ENCODE results near the gene ALPL.
"Not testable (repeated sequence)": the region's sequence is repeated elsewhere in the genome, so short reads cannot be mapped to it uniquely, and the experiment has no call there.

ALPL gene

GRCh38 chr1:21547876-21548275 lies 38.7 kb downstream of the ALPL start:
- H3K4me3 ChIP-seq (ENCODE audit: low read length) = no peak overlapping the region
- no peak for DNase-seq (ENCODE audit: low read depth, low spot score)

- no peak for DNase-seq (ENCODE audit: low read depth, low spot score)
- H3K4me3 ChIP-seq (ENCODE audit: low read length) = no peak overlapping the region
These were observed 40.9 kb downstream of the ALPL start for GRCh38 chr1:21550097-21550496.

GRCh38 chr1:21550866-21551475 lies 41.7 kb downstream of the ALPL start:
- DNase-seq (ENCODE audit: low read depth, low spot score) = no peak

GRCh38 chr1:21552715-21553114 lies 43.5 kb downstream of the ALPL start:
- no peak overlapping the region for H3K4me3 ChIP-seq (ENCODE audit: low read length)
- DNase-seq (ENCODE audit: low read depth, low spot score) = peak; percentile 15

More at GRCh38 chr1:21550866-21551475, 41.7 kb downstream of the ALPL start:
- H3K4me3 ChIP-seq (ENCODE audit: low read length) = no peak overlapping the region

- no peak overlapping the region for H3K4me3 ChIP-seq (ENCODE audit: low read length)
- DNase-seq (ENCODE audit: low read depth, low spot score) = no peak
These were observed 44.1 kb downstream of the ALPL start for GRCh38 chr1:21553116-21553926.

GRCh38 chr1:21559788-21560567 lies 50.8 kb downstream of the ALPL start:
- no peak overlapping the region for H3K4me3 ChIP-seq (ENCODE audit: low read length)
- DNase-seq (ENCODE audit: low read depth, low spot score) = no peak

DNA sequence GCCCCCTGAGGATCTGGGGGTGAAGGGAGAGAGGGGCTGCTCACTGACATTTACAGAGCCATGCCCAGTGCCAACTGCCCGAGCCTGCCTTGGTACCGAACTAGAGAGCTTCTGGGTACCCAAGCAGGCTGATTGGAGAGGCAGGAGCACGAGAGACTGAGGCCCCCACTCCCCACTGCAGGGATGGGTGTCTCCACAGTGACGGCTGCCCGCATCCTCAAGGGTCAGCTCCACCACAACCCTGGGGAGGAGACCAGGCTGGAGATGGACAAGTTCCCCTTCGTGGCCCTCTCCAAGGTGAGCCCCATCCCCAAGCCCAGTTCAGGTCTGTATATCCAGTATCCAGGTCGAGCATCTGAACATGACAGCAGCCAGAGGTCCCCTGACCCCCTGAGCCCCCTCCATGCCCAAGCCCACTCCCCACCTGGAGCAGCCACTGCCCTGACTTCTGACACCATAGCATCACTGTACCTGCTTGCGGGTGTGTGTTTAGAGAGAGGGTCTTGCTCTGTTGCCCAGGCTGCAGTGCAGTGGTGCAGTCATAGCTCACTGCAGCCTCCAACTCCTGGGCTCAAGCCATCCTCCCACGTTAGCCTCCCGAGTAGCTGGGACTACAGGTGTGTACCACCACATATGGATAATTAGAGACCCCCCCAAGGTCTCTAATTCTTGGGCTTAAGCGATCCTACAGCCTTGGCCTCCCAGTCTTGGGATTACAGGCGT lies 51.9 kb downstream of the ALPL start:
- H3K4me3 ChIP-seq (ENCODE audit: low read length) = no peak overlapping the region
- no peak for DNase-seq (ENCODE audit: low read depth, low spot score)

DNA sequence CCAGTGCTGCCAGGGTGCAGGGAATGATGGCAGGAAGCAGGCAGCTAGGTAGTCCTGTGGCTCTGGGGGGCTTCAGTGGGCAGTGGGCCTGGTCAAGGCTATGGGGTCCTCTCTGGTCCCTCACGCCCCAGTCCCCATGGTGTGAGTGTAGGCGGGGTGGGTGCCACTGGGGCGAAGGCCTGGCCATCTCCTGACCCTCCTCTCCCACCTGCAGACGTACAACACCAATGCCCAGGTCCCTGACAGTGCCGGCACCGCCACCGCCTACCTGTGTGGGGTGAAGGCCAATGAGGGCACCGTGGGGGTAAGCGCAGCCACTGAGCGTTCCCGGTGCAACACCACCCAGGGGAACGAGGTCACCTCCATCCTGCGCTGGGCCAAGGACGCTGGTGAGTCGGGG lies 53.7 kb downstream of the ALPL start:
- H3K4me3 ChIP-seq (ENCODE audit: low read length) = no peak overlapping the region
- no peak for DNase-seq (ENCODE audit: low read depth, low spot score)

GRCh38 chr1:21563971-21564370 lies 54.7 kb downstream of the ALPL start:
- no peak overlapping the region for H3K4me3 ChIP-seq (ENCODE audit: low read length)
- no peak for DNase-seq (ENCODE audit: low read depth, low spot score)

DNA sequence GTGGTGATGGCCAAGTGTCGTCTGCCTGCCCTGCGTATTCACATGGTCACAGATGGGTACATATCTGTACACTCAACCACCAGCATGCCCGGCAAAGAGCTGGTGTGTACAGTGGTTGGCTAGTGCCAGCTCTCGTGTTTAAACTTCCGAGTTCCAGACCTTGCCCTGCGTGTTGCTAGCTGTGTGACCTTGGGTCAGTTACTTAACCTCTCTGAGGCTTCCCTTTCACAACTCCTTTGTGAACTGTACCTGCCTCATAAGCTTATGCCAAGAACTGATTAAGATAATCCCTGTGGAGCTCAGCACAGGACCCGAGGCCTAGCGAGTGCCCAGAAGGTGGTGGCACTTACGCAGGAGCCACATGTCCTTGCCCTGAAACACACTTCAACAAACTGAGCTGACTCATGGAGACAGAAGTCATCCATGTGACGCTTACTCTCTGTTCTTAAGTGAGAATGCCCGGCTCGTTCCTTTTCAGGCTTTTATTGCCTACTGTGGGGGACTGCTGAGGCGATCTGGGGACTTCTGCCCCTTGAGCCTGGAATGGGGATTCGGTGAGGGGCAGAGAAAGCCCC lies 55.4 kb downstream of the ALPL start:
- no peak overlapping the region for H3K4me3 ChIP-seq (ENCODE audit: low read length)
- no peak for DNase-seq (ENCODE audit: low read depth, low spot score)

- H3K4me3 ChIP-seq (ENCODE audit: low read length) = no peak overlapping the region
- DNase-seq (ENCODE audit: low read depth, low spot score) = no peak
These were observed 56.1 kb downstream of the ALPL start for GRCh38 chr1:21565285-21565684.

GRCh38 chr1:21566361-21566760 lies 57.1 kb downstream of the ALPL start:
- DNase-seq (ENCODE audit: low read depth, low spot score); H3K4me3 ChIP-seq (ENCODE audit: low read length): not testable (repeated sequence)

DNA sequence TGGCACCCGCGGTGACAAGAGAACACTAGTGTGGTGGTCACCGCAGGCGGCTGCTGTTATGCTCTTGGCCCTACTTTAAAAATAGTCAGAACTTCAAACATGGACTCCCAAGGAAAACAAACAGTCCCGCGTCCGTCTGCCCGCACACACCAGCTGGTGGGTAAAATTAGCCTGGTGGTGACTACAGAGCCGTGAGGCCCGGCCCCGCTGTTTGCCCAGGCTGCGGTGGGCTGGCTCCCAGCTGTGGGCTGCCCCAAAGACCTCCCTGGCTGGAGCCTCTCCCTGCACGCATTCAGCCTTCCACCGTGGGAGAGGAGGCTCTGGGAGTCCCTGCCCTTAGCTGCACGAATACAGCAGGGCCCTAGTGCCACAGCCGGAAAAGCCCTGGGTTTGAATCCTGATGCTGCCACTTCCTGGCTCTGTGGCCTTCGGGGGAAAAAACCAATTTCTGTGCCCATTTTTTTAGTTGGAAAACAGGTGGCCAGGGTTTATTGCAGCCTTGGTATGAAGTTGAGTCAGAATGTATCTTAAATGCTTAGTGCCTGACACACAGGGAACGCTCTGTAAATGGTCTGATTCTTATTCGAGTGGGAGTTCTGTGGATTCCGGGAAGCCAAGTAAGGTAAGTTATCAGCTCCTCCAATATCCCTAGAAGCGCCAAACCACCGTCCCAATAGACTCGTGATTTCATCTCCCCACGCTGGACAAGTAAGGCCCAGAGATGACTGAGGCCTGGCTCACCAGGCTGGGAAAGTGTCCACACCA lies 58.2 kb downstream of the ALPL start:
- H3K4me3 ChIP-seq (ENCODE audit: low read length) = no peak overlapping the region
- no peak for DNase-seq (ENCODE audit: low read depth, low spot score)

- H3K4me3 ChIP-seq (ENCODE audit: low read length) = no peak overlapping the region
- DNase-seq (ENCODE audit: low read depth, low spot score) = no peak
These were observed 59.0 kb downstream of the ALPL start for GRCh38 chr1:21568006-21568746.

DNA sequence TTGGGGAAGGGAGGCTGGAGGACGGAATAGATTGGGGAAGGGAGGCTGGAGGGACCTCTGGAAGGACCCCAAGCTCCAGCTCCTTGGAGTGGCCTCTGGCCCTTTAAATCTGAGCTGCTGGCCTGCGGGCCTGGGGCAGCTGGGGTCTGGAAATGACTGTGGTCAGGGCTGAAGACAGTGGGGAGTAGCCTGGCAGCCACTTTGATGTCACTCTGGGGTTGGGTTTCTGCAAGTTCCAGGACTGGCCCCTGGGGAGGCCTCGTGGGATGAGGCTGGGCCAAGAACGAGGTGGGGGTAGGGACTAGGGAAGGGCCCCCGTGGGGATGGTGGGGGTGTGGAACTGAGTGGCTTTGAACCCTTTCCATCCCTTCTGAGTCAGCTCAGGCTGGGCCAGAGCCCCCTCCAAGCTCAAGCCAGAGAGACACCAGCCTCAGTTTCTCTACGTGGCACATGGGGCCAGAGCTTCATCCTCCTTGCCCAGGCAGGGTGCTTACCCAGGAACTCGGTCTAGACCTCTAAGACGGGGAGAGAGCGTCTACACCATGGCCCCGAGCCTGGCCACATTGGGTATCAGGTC lies 59.7 kb downstream of the ALPL start:
- H3K4me3 ChIP-seq (ENCODE audit: low read length) = no peak overlapping the region
- no peak for DNase-seq (ENCODE audit: low read depth, low spot score)

DNA sequence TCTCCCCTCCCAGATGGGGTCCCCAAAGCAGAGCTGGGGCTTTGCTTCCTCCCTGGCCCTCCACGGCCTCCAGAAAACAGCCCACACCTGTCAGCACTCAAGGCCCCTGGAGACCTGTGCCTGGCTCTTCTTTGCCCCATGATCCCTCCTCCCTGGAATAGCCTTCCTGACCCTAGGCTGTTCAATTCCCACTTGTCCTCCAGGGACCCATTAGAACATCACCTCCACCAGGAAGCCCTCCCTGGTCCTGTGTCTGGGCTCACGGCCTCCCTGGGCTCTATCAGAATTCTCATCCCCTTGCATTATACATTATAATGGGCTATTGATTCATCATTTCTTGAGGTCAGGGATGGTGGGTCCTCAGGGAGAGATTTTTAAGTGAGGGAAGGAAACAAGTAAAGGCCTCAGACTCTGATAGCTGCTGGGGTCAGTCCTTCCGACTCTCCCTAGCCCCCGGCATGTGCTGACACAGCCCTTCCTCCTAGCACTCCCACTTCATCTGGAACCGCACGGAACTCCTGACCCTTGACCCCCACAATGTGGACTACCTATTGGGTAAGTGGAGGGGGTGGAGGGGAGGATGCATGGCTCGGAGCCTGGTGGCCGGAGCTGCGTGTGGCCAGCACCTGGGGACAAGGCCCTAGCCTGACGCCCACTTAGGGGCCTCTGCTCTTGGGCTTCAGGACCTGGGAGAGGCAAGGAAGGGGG lies 60.8 kb downstream of the ALPL start:
- DNase-seq (ENCODE audit: low read depth, low spot score) = no peak
- H3K4me3 ChIP-seq (ENCODE audit: low read length) = no peak overlapping the region

DNA sequence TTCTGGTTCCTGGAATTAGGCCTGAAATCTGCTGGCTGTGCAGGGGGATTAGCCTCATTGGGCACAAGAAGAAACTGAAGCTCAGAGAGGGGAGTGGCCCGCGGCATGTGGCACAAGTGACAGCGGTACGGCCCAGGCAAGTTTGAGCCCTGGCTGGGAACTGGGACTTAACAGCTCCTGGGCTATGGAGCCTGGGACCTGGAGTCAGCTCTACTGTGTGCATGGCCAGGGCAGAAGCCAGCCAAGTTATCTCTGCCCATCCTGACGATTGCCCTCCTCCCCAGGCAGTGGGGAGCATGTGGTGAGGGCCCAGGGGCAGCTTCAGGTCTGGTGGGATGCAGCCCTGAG lies 61.3 kb downstream of the ALPL start:
- no peak overlapping the region for H3K4me3 ChIP-seq (ENCODE audit: low read length)
- no peak for DNase-seq (ENCODE audit: low read depth, low spot score)
